Stimulated activated CD8-positive, alpha-beta memory T cell treated with anti-CD3 and anti-CD28 coated beads, Interleukin-7, amount 100 ng/mL, for 4 hours (primary cell): Measurements from ENCODE around the gene PXMP4.
"Not testable (repeated sequence)": the region's sequence is repeated elsewhere in the genome, so short reads cannot be mapped to it uniquely, and the experiment has no call there.

Source experiments
- DNase-seq, 2 donors: peaks; one replicate each; pipeline ENCODE4 v3.0.0-alpha.2; 2020; ENCODE audit warnings: low read depth in 2 of 2

PXMP4 gene

DNA sequence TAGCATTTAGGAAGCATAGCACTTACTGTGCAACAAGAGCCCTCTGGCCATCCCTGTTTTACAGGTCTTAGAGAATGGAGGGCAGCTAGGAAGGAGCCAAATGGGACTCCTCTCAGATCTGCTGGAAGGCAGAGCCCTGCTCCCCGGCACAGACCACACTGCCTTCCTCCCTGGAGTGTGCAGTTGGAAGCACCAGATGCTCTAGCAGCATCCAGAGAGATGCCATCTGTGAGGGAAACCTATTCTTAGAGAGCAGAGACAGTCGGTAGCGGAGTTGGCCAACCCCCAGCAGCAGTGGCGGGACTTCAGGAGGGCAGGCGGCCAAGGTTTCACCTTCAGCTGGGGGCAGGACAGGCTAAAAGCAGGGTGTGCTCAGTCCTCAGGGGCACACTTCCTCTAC is 17.2 kb downstream of the PXMP4 start:
- no peak for DNase-seq

DNA sequence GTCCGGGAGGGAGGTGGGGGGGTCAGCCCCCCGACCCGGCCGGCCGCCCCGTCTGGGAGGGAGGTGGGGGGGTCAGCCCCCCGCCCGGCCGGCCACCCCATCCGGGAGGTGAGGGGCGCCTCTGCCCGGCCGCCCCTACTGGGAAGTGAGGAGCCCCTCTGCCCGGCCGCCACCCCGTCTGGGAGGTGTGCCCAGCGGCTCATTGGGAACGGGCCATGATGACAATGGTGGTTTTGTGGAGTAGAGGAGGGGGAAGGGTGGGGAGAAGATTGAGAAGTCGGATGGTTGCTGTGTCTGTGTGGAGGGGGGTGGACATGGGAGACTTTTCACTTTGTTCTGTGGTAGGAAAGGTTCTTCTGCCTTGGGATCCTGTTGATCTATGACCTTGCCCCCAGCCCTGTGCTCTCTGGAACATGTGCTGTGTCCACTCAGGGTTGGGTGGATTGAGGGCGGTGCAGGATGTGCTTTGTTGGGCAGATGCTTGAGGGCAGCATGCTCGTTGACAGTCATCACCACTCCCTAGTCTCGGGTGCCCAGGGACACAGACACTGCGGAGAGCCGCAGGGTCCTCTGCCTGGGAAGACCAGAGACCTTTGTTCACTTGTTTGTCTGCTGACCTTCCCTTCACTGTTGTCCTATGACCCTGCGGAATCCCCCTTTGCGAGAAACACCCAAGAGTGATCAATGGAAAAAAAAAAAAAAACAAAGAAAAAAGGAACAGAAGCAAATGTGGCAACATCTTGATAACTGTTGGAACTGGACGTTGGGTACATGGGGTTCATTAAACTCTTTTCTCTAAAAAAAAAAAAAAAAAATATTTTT is 18.3 kb downstream of the PXMP4 start:
- DNase-seq, result no peak

DNA sequence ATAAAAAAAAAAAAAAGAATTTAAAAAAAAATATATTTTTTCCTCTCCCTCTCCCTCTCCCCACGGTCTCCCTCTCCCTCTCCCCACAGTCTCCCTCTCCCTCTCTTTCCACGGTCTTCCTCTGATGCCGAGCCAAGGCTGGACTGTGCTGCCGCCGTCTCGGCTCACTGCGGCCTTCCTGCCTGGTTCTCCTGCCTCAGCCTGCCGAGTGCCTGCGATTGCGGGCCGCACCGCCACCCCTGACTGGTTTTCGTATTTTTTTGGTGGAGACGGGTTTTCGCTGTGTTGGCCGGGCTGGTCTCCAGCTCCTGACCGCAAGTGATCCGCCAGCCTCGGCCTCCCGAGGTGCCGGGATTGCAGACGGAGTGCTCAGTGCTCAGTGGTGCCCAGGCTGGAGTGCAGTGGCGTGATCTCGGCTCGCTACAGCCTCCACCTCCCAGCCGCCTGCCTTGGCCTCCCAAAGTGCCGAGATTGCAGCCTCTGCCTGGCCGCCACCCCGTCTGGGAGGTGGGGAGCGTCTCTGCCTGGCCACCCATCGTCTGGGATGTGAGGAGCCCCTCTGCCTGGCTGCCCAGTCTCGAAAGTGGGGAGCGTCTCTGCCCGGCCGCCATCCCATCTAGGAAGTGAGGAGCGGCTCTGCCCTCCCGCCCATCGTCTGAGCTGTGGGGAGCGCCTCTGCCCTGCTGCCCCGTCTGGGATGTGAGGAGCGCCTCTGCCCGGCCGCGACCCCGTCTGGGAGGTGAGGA is 19.2 kb downstream of the PXMP4 start:
- DNase-seq, result not testable (repeated sequence)

DNA sequence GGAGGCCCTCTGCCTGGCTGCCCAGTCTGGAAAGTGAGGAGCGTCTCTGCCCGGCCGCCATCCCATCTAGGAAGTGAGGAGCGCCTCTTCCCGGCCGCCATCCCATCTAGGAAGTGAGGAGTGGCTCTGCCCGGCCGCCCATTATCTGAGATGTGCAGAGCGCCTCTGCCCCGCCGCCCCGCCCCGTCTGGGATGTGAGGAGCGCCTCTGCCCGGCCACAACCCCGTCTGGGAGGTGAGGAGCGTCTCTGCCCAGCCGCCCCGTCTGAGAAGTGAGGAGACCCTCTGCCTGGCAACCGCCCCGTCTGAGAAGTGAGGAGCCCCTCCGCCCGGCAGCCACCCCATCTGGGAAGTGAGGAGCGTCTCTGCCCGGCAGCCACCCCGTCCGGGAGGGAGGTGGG is 21.1 kb downstream of the PXMP4 start:
- DNase-seq, result not testable (repeated sequence)

DNA sequence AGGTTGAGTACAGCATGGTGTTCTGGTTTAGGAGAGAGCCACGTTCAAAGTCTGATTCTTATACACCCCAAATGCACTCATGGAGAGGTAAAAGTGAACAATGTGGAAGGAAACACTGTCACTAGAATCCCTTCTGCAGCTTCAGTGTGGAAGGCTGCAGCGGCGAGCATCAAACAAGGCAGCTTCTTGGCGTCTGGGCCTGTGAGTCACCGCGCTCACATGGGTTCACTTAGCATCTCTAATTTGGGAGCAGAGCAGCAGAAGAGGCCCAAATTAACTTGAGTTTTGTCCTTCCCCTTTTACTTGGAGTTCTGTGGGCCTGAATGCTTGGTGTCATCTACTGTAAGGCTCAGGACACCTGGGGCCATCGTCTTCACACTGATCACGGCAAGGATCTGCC is 23.0 kb downstream of the PXMP4 start:
- DNase-seq, result no peak

DNA sequence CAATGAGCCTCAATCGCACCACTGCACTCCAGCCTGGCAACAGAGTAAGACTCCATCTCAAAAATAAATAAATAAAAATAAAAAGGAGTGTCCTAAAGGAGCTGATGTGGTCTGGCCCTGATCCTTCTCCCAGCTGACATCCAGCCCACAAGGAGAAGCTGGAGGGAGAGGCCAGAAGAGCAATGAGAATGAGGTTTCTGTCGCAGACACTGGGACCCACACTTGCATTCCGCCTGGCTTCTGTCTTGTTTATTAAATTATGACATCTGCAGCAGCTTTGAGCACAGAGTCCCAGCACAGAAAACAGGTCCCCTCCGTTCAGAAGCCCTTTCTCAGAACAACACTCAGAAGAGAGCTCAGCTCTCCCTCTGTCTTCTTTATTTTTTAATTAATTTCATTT is 23.7 kb downstream of the PXMP4 start:
- no peak for DNase-seq

DNA sequence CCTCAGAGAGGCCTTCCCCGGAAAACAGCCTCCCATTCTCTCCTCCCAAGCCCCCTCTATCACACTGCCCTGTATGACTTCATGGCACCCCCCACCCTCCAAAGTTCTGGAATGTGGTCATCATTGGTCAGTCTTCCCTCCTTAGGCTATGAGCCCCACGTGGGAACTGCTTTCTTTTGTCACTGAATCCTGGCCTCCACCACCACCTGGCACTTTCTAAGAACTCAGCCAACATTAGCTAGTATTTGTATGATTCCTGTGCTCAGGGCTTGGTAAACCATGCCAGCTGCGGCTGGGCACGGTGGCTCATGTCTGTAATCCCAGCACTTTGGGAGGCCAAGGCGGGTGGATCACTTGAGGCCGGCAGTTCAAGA is 25.5 kb downstream of the PXMP4 start:
- DNase-seq, result no peak

DNA sequence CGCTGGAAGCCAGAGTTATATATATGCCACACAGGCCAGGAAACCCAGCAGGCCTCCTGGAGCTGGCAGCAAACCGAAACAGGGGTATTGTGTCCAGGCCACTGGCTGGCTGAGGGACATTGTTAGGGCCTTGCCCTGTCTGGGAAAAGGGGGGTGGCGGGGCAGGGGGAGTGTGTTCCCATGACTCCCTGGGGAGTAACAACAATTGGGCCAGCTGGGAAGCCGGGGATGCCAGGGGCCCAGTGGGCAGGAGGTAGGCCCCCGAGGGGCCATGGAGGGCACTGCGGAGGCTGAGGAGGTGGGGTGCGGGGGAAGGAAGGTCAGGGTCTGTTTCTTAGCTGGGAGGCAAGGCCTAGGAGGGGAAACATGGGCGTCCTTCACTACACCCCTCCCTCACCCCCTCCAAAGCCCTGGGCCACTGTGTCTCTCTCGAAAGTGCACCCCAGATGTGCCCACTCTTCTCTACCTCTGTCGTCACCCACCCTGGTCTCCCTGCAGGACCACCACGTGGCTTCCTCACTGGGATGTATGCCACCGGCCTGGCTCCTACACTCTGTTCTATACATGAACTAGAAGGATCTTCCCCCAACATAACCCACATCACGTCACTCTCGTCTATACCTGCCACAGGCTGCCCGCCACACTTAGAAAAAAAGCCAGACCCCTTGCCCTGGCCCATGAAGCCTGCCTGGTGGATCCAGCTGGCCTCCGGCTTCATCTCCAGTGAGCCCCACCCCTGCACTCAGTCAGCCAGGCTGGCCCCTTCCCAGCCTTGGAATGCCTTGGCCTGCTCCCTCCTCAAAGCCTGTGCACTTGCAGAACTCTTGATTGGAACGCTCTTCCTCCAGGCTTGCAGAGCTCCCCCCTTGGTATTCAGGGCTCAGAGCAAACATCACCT is 26.1 kb downstream of the PXMP4 start:
- no peak for DNase-seq

DNA sequence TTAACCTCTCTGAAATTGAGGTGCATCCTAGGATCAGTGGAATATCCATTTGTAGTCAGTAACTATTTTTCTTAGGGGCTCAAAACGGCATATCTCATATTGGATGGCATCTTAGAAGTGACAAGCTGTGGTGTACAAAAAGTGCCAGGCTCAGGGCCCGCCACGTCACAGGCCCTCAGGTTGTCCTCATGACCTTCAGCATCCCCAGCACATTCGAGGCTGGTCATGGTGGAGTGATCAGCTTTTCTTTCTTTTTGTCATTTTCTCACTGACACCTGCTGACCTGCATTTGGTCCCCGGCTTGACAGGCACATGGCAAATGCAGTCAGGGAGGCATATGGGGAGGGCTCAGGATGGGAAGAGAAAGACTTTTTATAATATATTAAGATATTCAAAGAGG is 26.8 kb downstream of the PXMP4 start:
- no peak for DNase-seq

DNA sequence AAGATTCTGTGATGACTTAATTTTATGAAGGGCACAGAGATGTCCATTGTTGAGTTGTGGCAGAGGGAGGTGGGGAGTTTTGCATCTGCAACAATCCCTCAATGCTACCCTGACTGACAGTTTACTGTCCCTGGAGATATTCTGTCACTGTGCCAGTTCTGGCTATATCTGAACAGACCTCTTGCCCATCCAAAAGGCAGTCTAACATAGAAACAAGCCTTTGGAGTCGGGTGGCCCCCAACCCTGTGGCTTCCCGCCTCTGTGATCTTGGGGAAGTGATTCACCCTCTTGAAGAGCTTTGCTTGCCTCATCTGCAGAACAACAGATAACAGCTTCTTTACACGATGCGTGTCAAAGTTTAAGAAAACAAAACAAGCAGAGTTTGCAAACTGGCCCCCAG is 30.1 kb downstream of the PXMP4 start:
- DNase-seq, result peak; percentile 31 to 45

DNA sequence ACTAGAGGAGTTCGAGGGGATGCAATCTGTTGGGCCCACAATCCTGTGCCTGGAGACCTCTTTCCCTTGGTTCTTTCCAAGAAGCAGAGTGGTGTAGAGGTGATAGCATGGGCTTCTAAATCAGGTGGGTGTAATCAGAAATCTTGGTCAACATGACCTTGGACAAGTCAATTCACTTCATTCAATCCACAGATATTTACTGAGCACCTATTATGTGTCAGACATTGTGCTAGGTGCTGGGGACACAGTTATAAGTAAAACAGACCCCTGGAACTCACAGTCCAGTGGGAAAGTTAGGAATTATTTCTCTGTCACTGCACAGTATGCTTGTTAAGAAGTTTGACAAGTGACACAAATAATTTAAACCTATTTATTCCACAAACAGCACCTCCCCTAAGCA is 30.6 kb downstream of the PXMP4 start:
- DNase-seq, result no peak

DNA sequence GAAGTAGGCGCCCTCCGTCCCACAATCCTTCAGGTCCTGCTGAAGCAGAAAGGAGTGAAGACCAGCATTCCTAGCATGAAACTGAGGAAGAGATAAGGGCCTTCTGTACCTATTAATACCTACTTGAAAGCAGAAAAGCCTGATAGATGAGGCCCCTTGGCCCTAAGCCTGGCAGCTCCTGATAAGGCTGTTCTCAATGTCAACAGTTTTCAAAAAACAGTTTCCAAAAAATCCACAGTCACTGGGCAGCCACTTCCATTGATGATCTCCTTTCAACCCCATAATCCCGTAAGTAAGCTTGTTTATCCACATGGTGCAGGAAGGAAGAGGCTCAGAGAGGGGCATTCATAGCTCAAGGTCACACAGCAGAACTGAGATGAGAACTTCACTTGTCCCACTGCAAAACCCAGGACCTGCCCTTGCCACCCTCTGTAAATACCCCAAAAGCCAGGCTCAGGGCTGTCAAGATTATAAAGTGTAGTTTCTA is 31.1 kb downstream of the PXMP4 start:
- no peak for DNase-seq

DNA sequence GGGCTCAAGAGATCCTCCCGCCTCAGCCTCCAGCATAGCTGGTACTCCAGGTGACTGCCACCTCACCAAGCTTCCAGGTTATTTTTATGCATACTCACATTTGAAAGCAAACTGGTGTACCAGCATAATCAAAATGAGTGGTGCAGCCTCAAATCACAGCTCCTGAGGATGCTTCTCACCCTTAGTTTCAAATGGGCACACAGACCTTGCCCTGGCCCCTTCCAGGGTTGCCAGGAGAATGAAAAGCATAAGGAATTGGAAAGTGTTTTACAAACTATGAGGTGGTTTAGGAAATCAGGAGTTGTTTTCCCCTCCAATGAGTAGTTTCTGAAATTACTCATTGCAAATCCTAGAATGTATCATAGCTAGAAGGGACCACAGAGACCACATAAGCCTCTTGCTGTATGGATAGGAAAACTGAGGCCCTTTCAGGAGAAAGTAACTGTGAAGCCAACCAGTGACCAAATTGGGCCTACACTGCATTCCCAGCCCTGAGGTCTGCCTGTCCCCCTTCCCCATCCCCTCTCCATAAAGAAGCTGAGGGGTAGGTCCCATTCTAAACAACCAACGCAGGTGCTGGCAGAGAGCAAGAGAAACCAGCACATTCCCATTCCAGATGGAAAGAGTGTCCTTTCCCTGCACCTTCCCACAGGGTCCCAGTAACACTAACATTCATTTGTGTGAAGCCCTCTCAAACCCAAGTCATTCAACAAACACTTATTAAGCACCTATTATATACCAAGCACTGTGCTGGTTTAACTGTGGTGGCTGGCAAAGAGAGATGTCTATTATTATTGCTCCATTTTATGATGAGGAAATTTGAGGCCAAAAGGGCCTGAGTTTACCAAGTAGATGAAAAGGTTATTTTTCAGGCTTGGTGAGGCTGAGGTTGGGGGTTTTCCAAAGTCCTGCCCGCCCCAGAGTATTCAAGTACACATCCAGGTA is 31.8 kb downstream of the PXMP4 start:
- DNase-seq, result no peak

DNA sequence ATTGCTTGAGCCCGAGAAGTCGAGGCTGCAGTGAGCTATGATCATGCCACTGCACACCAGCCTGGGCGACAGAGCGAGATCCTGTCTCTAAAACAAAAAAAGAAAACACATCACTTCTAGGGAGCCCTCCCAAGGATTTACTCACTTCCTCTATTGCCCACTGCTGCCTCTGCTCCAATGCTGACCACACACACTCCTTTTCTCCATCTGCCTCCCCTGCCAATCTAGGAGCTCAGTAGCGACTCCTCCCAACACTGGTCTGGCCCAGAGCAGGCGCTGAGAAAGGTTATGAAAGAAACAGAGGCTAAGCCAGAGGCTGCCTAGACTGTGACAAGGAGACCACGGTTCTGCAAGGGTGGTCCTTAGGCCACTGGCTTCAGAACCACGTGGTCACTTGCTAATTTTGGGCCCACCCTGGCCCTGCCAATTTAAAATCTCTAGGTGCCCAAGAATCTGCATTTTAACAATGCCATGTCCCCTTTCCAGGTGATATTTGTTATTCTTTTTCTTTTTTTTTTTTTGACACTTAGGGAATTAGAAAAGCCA is 32.7 kb downstream of the PXMP4 start:
- no peak for DNase-seq

DNA sequence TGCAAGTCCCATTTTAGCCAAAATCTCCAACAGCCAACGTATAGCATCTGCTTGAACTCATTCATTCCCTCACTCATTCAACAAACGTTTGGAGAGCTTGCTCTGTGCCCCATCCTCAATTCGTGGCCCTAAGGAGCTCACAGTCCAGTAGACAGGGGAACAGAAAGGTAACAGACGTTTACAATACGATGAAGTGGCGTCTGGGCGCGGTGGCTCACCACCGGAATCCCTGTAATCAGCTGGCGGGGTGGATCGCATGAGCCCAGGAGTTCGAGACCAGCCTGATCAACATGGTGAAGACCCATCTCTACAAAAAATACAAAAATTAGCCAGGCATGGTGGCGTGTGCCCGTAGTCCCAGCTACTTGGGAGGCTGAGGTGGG is 33.1 kb downstream of the PXMP4 start:
- DNase-seq, result no peak

DNA sequence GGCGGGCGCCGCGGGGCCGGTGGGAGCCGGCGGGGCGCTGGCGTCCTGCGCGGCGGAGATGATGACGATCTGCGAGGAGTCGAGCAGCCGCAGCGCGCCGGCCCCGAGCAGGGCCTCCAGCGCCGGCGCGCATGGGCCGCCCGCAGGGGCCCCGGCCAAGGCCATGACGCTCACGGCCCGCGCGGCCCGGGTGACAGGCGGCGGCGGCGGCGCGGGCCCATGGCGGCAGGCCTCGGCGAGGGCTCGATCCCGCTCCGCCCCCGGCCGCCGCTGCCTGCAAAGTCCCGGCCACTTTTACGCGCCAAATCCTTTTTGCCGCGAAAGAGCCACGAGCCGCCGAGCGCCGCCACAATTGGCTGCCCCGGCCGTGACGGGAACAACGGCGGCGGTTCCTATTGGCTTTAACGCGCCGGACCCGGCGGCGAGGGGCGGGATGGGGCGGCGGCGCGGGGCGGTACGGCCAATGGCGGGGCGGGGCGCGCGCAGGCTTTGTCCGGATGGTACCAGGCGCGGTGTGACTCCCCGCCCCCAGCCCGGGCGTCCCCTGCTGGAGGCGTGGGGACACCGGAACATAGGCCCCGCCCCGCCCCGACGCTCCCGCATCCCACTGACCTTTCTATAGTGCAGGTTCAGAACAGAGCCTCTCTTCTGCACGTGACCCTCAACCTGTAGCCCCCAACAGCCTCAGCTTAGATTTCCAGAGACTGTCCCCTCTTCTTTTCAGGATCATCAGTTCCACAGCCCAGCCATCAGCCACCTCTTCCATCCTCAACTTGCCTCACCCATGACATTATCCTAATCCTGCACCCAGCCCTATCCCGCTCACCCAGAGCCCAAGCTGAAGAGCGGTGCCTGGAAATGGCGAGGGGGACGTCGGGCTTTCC is 33.8 kb downstream of the PXMP4 start, which contains the start of gene E2F1:
TSS of gene E2F1 (minus strand) at position 286 of the 884 bp plus-strand sequence. CDS start at position 165, 121 bp downstream.
- DNase-seq, result peak; percentile 78 to 92

DNA sequence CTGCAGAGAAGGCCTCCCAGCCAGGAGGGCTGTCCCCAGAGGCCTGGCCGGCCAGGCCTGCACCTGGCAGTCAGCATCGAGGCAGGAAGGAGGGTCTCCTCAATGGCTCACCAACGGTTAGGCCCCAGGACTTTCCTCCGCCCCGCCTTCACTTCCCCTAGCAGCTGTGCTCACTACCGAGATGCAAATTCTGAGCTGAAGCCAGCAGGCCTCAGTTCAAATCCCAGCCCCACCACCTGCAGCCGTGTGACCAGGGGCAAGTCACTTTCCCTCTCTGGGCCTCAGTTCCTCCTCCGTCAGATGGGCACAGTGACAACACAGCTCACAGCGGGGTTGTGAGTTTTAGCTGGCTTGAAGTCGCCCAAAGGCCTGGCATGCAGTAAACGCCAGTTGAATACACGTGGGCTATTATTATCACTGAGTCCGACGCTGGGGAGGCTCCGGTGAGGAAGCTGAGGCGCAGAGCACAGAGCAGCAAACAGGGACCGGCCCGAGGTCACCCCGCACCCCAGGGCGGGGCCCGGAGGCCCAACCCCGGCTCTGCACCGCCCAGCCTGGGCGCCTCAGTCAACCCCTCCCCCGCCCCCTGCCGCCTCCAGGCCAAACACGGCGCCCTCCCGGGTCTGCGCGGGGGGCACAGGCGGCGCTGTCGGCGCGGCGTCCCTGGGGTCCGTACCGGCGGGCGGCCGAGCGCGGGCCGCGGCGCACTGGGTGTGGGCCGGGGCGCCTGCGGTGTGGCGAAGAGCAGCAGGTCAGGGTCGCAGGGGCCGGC is 34.6 kb downstream of the PXMP4 start:
- peak in 1 of 2 donors; percentile 26 for DNase-seq

DNA sequence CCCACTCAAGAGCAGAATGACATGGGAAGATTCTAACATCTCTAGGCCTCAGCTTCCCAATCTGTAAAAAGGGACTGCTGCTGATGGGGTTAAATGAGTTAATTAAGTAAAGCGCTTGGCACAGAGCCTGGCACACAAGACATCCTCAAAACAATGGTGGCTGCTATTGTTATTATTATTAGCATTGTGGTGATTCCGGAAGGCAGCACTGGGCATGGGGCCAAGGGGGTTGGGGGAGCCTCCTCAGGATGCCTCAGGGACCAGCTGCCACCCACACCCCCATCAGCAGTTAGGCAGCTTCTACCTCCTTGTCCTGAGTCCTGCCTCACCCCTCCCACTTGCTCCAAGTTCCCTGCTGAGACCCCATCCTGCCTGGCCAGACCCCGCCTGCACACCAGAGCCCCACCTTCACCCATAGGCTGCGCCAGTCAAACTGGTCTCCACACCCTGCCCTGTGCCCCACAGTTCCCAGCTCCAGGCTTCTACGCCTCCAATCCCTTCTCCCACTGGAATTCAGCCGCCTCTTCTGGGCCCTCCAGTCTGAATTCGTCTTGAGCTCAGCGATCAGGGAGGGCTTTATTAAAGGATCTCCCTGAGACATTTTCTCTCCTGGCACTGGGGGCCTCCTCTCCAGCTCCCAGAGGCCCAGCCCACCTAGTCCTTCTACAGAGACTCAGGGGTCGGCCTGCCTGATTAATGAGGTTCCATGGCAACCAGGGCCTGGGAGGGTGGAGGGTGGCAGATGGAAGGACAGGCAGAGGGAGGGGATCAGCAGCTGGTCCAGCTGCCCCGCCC is 35.4 kb downstream of the PXMP4 start:
- DNase-seq, result no peak
